Right forelimb (tissue), 1 donor: ENCODE data around the gene NANOS2.

Experiments used
- DNase-seq: peaks from one replicate; pipeline ENCODE4 v3.0.0-alpha.2; 2018

Gene NANOS2

DNA sequence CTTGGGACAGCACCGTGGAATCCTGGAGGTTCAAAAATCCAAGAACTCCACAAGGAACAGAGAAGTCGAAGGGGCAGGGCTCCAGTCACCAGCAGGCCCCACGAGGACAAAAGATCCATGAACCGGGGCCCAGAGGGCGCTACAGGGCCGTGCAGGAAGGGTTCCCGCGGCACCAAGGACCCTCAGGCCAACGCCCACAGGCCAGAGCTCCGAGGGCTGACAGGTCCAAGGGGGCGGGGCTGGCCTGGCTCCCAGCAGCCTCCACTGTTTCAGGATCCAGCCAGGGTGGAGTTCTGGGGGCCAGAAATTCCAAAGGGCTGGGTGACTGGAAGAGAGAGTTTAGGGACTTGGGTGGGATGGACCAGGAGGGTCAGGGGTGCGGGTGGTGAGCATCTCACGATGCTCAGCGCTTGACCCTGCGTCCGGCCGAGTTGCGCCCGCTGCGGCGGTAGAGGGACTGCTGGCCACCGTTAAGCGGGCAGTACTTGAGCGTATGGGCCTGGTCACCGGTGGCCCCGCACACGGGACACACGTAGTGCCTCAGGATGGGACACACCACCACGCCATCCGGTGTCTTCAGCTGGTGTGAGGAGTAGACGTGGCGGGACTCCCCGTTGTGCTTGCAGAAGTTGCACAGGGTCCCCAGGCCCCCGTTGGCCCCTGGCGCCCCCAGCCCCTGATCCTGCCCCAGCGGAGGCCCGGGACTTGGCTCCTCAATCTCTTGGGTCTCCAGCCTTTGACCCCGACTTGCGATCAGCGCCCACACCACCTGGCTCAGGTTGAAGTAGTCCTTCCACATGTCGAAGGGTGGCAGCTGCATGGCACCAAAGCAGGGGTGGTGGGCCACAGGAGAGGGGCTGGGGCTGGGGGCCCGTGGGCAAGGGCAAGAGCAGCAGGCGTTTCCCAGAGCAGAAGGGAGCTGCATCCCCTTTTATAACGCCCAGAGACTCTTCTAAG, at the start of gene NANOS2:
Gene NANOS2 (minus strand): TSS at position 905 of the 957 bp plus-strand sequence. CDS start 85 bp downstream, at position 820.
- DNase-seq: no peak

- no peak for DNase-seq
Measured at GRCh38 chr19:45962021-45962420, 47.4 kb upstream of the NANOS2 start.

GRCh38 chr19:45960595-45961235, 46.1 kb upstream of the NANOS2 start:
- DNase-seq: no peak

GRCh38 chr19:45959517-45960025, 45.0 kb upstream of the NANOS2 start:
- DNase-seq: no peak

GRCh38 chr19:45958769-45959516, 44.4 kb upstream of the NANOS2 start:
- no peak for DNase-seq

GRCh38 chr19:45958320-45958719, 43.7 kb upstream of the NANOS2 start:
- no peak for DNase-seq

- DNase-seq: no peak
Measured at GRCh38 chr19:45955905-45956608, 41.5 kb upstream of the NANOS2 start.

GRCh38 chr19:45954156-45954555, 39.6 kb upstream of the NANOS2 start:
- DNase-seq: no peak

DNA sequence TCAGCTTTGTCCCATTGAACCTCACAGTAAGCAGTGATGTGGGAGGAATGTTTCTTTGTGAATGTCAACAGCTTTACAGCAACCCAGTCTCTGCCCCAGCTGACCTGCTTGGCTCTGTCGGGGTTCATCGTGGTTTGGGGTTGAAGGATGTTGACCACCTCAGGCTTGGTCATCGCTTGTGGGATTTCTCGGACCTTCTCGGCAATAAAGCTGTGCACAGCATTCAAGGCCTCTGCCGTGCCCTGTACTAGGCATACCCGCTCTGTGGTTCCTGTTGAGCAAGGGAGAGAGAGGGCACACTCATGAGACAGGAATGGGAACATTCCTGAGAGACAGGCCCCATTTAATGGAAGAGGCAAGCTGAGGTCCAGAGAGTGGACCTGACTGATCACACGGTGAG, 39.1 kb upstream of the NANOS2 start:
- no peak for DNase-seq

DNA sequence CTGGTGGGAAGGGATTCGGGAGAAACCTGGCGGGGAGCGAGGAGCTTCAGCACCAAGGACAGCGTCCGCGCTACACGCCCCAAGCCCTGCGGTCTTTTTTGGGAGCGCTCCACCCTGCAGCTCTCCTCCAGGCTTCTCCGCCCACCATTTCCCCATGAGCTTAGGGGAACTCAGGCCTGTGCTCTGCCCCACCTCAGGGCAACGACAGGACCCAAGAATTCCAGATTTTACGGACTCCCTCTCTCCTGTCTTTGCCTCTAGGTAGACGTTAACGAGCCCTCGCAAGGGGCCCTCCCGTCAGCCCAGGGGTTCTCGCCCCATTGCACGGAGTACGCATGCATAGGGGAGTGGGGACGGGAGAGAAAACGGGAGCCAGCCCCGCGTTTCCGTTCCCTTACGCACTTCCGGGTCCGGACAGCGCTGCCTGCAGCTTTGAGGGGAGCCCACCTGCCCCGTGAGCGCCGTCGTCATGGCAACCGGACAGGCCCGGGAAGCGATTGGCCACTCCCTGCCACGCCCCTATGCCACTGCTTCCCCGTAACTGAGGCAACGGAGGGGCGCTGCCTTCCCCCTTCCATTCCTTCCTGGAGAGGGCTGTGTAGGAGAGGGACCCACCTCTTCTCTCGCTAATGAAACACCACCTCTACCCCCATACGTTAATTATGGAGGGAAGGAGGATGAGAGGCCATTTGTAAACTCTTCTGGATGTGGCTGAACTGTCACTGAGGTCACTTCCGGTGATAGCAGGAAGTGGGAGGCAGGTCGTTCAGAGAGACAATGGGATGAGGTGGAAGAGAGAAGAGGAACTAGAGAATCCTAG, 38.3 kb upstream of the NANOS2 start:
- peak; percentile 83 for DNase-seq

GRCh38 chr19:45952341-45952685, 37.7 kb upstream of the NANOS2 start:
- DNase-seq: no peak

GRCh38 chr19:45947926-45948325, 33.3 kb upstream of the NANOS2 start:
- no peak for DNase-seq

- no peak for DNase-seq
Measured at GRCh38 chr19:45940515-45940805, 25.9 kb upstream of the NANOS2 start.

GRCh38 chr19:45939792-45940514, 25.4 kb upstream of the NANOS2 start:
- no peak for DNase-seq

DNA sequence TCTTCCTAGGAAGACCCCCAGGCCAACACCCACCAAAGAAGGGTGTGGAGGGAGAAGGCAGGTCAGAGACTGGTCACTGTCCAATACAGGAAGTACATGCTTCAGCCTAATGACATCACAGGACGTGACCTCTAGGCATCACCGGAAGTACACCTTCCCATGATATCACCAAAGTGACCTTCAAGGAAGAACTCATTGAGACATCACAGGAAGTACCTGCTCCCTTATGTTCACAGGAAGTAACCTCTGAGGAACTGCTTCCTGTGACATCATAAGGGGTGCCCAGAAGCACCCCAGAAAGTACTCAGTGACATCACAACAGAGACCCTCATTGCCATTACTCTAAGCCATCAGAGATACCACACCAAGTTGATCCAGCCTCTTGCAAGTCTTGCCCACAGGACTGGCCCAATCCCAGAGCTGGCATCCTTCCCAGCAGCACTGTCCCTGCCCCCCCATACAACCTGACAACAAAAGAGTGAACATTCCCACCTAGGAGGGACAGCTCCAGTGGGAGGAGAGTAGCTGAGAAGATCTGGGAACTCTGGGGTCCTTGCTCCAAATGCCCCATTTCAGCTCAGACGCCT, 24.2 kb upstream of the NANOS2 start:
- DNase-seq: no peak

- DNase-seq: no peak
Measured at GRCh38 chr19:45935267-45935666, 20.7 kb upstream of the NANOS2 start.

GRCh38 chr19:45934551-45935230, 20.1 kb upstream of the NANOS2 start:
- no peak for DNase-seq

DNA sequence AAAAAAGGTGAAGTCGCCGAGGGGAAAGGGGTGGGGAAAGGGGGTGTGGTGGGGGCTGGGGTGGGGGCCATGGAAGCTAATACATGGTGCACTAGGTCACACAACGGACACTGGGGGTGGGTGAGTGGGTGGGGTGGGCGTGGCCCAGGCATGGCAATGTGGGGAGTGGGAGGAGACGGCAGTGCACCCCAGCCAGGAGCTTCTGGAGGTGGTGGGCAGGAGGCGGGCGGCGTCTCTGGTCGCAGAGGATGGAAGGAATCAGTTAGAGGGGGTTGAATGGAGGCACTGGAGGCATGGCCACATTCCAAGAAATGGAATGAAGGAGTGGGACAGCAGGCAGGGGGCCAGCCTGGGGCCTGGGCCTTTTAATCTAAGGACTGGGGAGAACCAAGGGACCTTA, 19.2 kb upstream of the NANOS2 start:
- DNase-seq: no peak

DNA sequence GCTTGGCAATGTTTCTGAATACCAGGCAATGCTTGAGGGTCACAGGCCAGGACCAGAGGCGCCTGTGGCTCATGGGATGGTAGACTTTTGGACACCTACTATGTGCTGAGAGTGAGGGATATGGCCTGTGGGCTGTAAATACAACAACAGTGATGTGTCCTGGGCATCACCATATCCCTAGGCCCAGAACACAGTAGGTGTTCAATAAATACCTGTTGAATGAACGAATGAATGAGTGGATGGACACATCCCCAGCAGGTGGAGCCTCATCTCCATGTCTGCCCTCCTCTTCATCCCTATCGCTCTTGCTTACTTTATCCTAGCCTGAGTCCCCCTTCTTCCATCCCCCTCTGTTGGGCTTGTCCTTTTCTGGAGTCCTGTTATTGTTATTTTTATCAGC, 16.5 kb upstream of the NANOS2 start:
- no peak for DNase-seq

DNA sequence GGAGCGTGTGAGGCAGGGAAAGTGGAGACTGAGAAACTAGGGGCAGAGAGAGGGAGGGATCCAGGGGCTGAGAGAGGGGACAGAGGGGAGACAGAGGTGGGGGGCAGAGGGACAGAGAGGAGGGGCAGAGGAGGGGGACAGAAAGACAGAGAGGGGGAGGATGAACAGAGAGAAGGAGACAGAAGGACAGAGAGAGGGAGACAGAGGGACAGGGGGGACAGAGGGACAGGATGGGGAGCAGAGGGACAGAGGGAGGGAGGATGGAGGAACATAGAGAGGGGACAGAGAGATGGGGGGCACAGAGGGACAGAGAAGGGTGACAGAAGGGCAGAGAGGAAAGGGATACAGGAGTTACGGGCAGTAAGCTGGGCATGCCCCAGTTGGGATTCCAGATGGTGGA, 14.7 kb upstream of the NANOS2 start:
- no peak for DNase-seq
